Lower leg skin (tissue), 3 donors: ENCODE measurements around the gene TTC7B.

Experiments used
- POLR2A ChIP-seq, 2 donors: fragments of 450-650 bp; IDR thresholded peaks; one replicate each; pipeline ENCODE4 v1.6.1; 2016 to 2017; ENCODE audit warnings: antibody characterized with exemption in 2 of 2, mild to moderate bottlenecking in 1 of 2, moderate library complexity in 1 of 2
- TF ChIP-seq, protein P1 (sequence below), 3 donors: fragments of 450-650 bp; IDR thresholded peaks; one replicate each; pipeline ENCODE4 v1.5.1; 2016; ENCODE audit warnings: antibody characterized with exemption in 3 of 3, mild to moderate bottlenecking in 3 of 3, moderate library complexity in 2 of 3

DNA sequence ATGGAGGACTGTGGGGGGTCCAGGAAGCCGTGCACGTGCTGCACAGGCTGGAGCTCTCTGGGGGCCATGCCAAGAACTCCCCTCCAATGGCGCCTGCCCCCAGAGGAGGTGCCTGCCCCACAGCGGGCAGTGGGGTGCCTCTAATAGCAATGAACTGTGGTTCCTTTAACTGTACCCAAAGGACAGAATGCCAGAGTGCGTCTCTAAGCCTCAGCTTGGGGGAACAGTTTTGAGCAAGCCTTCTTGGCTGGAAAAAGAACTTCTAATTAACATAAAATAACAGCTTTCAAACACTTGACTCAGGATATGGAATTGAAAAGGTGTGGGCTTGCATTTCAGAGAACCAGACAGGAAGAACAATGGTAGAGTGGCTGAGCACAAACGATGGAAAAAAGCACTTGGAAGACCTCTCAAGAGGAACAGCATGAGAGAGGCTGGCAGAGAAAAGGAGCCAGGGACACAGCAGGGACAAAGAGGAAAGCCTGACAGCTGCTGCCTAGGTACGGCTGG lies 195.6 kb downstream of the TTC7B start:
- TF ChIP-seq, protein P1, sequence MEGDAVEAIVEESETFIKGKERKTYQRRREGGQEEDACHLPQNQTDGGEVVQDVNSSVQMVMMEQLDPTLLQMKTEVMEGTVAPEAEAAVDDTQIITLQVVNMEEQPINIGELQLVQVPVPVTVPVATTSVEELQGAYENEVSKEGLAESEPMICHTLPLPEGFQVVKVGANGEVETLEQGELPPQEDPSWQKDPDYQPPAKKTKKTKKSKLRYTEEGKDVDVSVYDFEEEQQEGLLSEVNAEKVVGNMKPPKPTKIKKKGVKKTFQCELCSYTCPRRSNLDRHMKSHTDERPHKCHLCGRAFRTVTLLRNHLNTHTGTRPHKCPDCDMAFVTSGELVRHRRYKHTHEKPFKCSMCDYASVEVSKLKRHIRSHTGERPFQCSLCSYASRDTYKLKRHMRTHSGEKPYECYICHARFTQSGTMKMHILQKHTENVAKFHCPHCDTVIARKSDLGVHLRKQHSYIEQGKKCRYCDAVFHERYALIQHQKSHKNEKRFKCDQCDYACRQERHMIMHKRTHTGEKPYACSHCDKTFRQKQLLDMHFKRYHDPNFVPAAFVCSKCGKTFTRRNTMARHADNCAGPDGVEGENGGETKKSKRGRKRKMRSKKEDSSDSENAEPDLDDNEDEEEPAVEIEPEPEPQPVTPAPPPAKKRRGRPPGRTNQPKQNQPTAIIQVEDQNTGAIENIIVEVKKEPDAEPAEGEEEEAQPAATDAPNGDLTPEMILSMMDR (IDR thresholded peaks at IDR 0.05) = no peak
- no peak for TF ChIP-seq POLR2A (IDR thresholded peaks at IDR 0.05)
